GM12878 (cell line): ENCODE measurements around the gene FZD2. TPM values are rescaled to one million over a fixed set of nuclear protein-coding genes. Genes with fewer than 3 reads are reported as not detected.
A peak's percentile ranks its signal among the peaks of the same experiment; 100 is the strongest.

Experiments used
- ATF2 ChIP-seq: IDR thresholded peaks from 2 replicates; pipeline ENCODE4 v1.6.1; 2012; ENCODE audit warnings: low read length, inconsistent platforms
- CHD1 ChIP-seq: IDR thresholded peaks from 2 replicates; pipeline ENCODE4 v1.6.1; 2012; ENCODE audit warnings: low read depth, low read length, improper control_type of control experiment
- CREB1 ChIP-seq: IDR thresholded peaks from 2 replicates; pipeline ENCODE4 v1.6.1; 2012; ENCODE audit warnings: low read depth, mild to moderate bottlenecking, inconsistent platforms
- E2F8 ChIP-seq: fragments of 450-650 bp; IDR thresholded peaks from 2 replicates; pipeline ENCODE4 v1.6.1; 2018; ENCODE audit warnings: mild to moderate bottlenecking, low read depth, moderate library complexity; ENCODE audit not compliant: partially characterized antibody
- EGR1 ChIP-seq, 2 experiments: IDR thresholded peaks; 1 replicate in 1 of 2; 2 replicates in 1 of 2; pipeline ENCODE4 v1.6.1; 2011 to 2012; ENCODE audit warnings: low read depth in 2 of 2, low read length in 2 of 2, borderline replicate concordance in 1 of 2, mild to moderate bottlenecking in 1 of 2, moderate library complexity in 1 of 2
- EP300 ChIP-seq, 2 experiments: fragments of 150-350 bp in 1 of 2; IDR thresholded peaks; 2 replicates each; pipeline ENCODE4 v1.6.1; 2011 to 2012; ENCODE audit warnings: low read depth in 2 of 2, low read length in 2 of 2, borderline replicate concordance in 1 of 2, improper control_type of control experiment in 1 of 2, inconsistent platforms in 1 of 2; ENCODE audit not compliant: control insufficient read depth in 1 of 2
- FOS ChIP-seq: IDR thresholded peaks from 3 replicates; pipeline ENCODE4 v1.6.1; 2011; ENCODE audit warnings: borderline replicate concordance; ENCODE audit not compliant: insufficient read length; ENCODE audit errors: extremely low read depth
- KAT2A ChIP-seq: conservative IDR thresholded peaks from 2 replicates; pipeline ENCODE4 v1.6.1; 2011; ENCODE audit warnings: low read depth, low read length; ENCODE audit not compliant: control insufficient read depth
- KLF5 ChIP-seq: fragments of 450-650 bp; IDR thresholded peaks from 2 replicates; pipeline ENCODE4 v1.6.1; 2014; ENCODE audit warnings: mild to moderate bottlenecking; ENCODE audit not compliant: partially characterized antibody
- MAX ChIP-seq: IDR thresholded peaks from 2 replicates; pipeline ENCODE4 v1.6.1; 2012; ENCODE audit warnings: low read depth, low read length, improper control_type of control experiment
- MEF2B ChIP-seq: fragments of 450-650 bp; IDR thresholded peaks from 2 replicates; pipeline ENCODE4 v1.6.1; 2018; ENCODE audit warnings: mild to moderate bottlenecking, moderate library complexity; ENCODE audit not compliant: partially characterized antibody, poor library complexity, severe bottlenecking
- POLR2AphosphoS5 ChIP-seq: IDR thresholded peaks from 2 replicates; pipeline ENCODE4 v1.6.1; 2011; ENCODE audit warnings: mild to moderate bottlenecking, low read length, inconsistent platforms
- RAD21 ChIP-seq: IDR thresholded peaks from 2 replicates; pipeline ENCODE4 v1.6.1; 2011; ENCODE audit warnings: mild to moderate bottlenecking, low read depth, low read length, moderate library complexity; ENCODE audit not compliant: insufficient read depth
- RUNX3 ChIP-seq: IDR thresholded peaks from 2 replicates; pipeline ENCODE4 v1.6.1; 2012; ENCODE audit warnings: low read length, inconsistent platforms
- SMC3 ChIP-seq: IDR thresholded peaks from 2 replicates; pipeline ENCODE4 v1.6.1; 2011; ENCODE audit warnings: low read length, improper control_type of control experiment, borderline replicate concordance
- SREBF2 ChIP-seq: IDR thresholded peaks from 2 replicates; pipeline ENCODE4 v1.6.1; 2012; ENCODE audit warnings: mild to moderate bottlenecking, low read length
- ZZZ3 ChIP-seq: IDR thresholded peaks from 2 replicates; pipeline ENCODE4 v1.6.1; 2011; ENCODE audit warnings: low read depth; ENCODE audit not compliant: control insufficient read depth, insufficient read length
- polyA plus RNA-seq, 11 experiments: library from polyadenylated mRNA; depleted of rRNA in 4 of 11; unstranded in 6 of 11; stranded (reverse) in 5 of 11; fragments of >200 nt; fragmentation: Nextera tagmentation in 4 of 11; fragmentation: Illumina TruSeq in 1 of 11; extraction: Ambion mirVana in 4 of 11; extraction: Trizol in 1 of 11; gene quantifications; 1 replicate in 1 of 11; 2 replicates in 10 of 11; pipeline versions ENCODE4 v1.2.1 to v1.2.3, GENCODE V29; 2011 to 2016; ENCODE audit warnings: inconsistent platforms in 2 of 11, missing spikeins in 2 of 11, low read depth in 1 of 11
- total RNA-seq, 4 experiments: library from RNA; depleted of rRNA in 3 of 4; stranded (reverse); fragments of >200 nt in 3 of 4; fragmentation: Illumina TruSeq in 1 of 4; extraction: Trizol in 1 of 4; gene quantifications; 2 replicates each; pipeline versions ENCODE4 v1.2.1 to v1.2.3, GENCODE V29; 2013 to 2021
- TF ChIP-seq, protein P1 (sequence below), 3 experiments: IDR thresholded peaks in 2 of 3; conservative IDR thresholded peaks in 1 of 3; 2 replicates each; pipeline ENCODE4 v1.5.1; 2011; ENCODE audit warnings: low read depth in 3 of 3, low read length in 3 of 3, mild to moderate bottlenecking in 3 of 3, control low read depth in 2 of 3, moderate library complexity in 2 of 3, inconsistent platforms in 1 of 3, mixed read lengths in 1 of 3; ENCODE audit not compliant: control insufficient read depth in 2 of 3, insufficient read depth in 1 of 3; ENCODE audit errors: extremely low read depth in 1 of 3

FZD2 gene
- total and polyA plus RNA-seq, 10 of the 15 experiments (the other 5 are each of a cell fraction or from before 2014, with no cell fraction given), result 0.09 to 4.2 (median 0.63) TPM; not detected in 1

- TF ChIP-seq ZZZ3 (no peak), RUNX3 (0 out of 2 replicates have a peak, but pooled peaks have one; percentile 9), CREB1 (no peak), POLR2AphosphoS5 (no peak), MEF2B (peak; percentile 79), ATF2 (no peak), KAT2A (no peak), EP300 (IDR thresholded peaks at IDR 0.05; ENCODE audit: borderline replicate concordance in 1 of 2, control insufficient read depth in 1 of 2, low read depth in 2 of 2, low read length in 2 of 2) (no peak), RAD21 (peak; percentile 80), MAX (no peak), SREBF2 (no peak), SMC3 (peak; percentile 76), E2F8 (no peak), EGR1 (IDR thresholded peaks at IDR 0.05; ENCODE audit: borderline replicate concordance in 1 of 2, low read depth in 2 of 2, low read length in 2 of 2) (no peak), FOS (no peak), KLF5 (no peak), CHD1 (no peak)
- TF ChIP-seq, protein P1, sequence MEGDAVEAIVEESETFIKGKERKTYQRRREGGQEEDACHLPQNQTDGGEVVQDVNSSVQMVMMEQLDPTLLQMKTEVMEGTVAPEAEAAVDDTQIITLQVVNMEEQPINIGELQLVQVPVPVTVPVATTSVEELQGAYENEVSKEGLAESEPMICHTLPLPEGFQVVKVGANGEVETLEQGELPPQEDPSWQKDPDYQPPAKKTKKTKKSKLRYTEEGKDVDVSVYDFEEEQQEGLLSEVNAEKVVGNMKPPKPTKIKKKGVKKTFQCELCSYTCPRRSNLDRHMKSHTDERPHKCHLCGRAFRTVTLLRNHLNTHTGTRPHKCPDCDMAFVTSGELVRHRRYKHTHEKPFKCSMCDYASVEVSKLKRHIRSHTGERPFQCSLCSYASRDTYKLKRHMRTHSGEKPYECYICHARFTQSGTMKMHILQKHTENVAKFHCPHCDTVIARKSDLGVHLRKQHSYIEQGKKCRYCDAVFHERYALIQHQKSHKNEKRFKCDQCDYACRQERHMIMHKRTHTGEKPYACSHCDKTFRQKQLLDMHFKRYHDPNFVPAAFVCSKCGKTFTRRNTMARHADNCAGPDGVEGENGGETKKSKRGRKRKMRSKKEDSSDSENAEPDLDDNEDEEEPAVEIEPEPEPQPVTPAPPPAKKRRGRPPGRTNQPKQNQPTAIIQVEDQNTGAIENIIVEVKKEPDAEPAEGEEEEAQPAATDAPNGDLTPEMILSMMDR (IDR thresholded peaks at IDR 0.05 in 2 of 3, conservative IDR thresholded peaks at IDR 0.05 in 1 of 3; ENCODE audit: control insufficient read depth in 2 of 3, extremely low read depth in 1 of 3, insufficient read depth in 1 of 3, low read depth in 3 of 3, low read length in 3 of 3), result peak; percentile 71 to 81 (median 77)
These were observed 34.2 kb upstream of the FZD2 start (continued) for GRCh38 chr17:44522883-44523671.
